AG04449 (cell line): ENCODE data around the gene CLNS1A.
"Not testable (repeated sequence)": the region's sequence is repeated elsewhere in the genome, so short reads cannot be mapped to it uniquely, and the experiment has no call there.

Experiments
- CTCF ChIA-PET: fragments of 350-600 bp; formaldehyde crosslinking; extraction: SDS; loops from one replicate; lab custom pipeline; 2021; ENCODE audit warnings: antibody characterized with exemption; lab: Yijun Ruan, JAX
- POLR2A ChIA-PET: fragments of 400-600, 350-600 bp; formaldehyde crosslinking; extraction: SDS; loops from one replicate; lab custom pipeline; 2020; ENCODE audit warnings: antibody characterized with exemption, inconsistent platforms; lab: Yijun Ruan, JAX
- DNase-seq: peaks from one replicate; pipeline ENCODE4 v3.0.0-alpha.2; 2010; ENCODE audit warnings: low read depth, low spot score
- H3K4me3 ChIP-seq: 2 replicates; pipeline ENCODE4 v1.5.1; 2011; ENCODE audit warnings: low read depth, mild to moderate bottlenecking, control low read depth, low read length
- TF ChIP-seq, protein P1 (sequence below): IDR thresholded peaks from one replicate; pipeline ENCODE4 v1.5.1; 2011; ENCODE audit warnings: mild to moderate bottlenecking, moderate library complexity, low read length, control low read depth, inconsistent platforms; ENCODE audit not compliant: insufficient read depth; ENCODE audit errors: missing control alignments

Gene CLNS1A

GRCh38 chr11:77654770-77655434 is 17.3 kb upstream of the CLNS1A start:
- DNase-seq = no peak
- ChIA-PET POLR2A (no interaction called here), CTCF (no interaction called here)
- TF ChIP-seq, protein P1, sequence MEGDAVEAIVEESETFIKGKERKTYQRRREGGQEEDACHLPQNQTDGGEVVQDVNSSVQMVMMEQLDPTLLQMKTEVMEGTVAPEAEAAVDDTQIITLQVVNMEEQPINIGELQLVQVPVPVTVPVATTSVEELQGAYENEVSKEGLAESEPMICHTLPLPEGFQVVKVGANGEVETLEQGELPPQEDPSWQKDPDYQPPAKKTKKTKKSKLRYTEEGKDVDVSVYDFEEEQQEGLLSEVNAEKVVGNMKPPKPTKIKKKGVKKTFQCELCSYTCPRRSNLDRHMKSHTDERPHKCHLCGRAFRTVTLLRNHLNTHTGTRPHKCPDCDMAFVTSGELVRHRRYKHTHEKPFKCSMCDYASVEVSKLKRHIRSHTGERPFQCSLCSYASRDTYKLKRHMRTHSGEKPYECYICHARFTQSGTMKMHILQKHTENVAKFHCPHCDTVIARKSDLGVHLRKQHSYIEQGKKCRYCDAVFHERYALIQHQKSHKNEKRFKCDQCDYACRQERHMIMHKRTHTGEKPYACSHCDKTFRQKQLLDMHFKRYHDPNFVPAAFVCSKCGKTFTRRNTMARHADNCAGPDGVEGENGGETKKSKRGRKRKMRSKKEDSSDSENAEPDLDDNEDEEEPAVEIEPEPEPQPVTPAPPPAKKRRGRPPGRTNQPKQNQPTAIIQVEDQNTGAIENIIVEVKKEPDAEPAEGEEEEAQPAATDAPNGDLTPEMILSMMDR = no peak
- no peak overlapping the region for H3K4me3 ChIP-seq

- TF ChIP-seq, protein P1 = no peak
- POLR2A ChIA-PET = no interaction called here
Measured at GRCh38 chr11:77650123-77650522, 12.5 kb upstream of the CLNS1A start.

DNA sequence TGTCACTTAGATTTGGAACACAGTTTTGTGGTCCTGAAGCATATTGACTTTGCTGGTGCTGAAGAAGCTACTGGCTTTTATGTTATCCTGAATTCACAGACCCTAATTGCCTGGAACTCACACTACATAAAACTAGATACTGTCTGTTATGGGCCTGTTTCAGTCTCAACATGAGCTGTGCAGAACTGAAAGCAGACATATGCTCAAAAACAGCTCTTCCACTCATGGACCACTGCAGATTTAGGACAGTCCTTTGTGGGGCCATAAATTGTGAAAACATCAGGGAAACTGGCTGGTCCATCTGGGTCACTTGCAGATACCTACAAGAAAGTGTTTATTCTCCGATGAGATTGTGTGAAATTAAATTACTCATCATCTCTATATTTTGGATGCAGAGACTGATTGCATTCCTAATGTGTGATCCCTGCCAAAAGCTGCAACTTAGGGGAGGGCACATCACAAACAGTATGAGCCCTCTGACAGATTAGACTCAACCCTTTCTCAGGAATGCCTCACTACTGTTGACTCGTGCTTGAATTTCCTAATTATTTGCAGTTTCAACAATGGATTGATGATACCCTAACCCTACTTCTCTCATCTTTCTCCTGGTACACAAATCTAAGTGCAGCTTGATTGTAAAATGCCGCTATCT is 10.2 kb upstream of the CLNS1A start:
- no peak overlapping the region for H3K4me3 ChIP-seq
- POLR2A ChIA-PET = no interaction called here
- CTCF ChIA-PET = interaction anchor here (0.7 kb wide), 1 partner anchor 344 kb away, joined by 3 read pairs; no protein-coding TSS in a partner anchor
- TF ChIP-seq, protein P1 = no peak
- no peak for DNase-seq

More at GRCh38 chr11:77650123-77650522, 12.5 kb upstream of the CLNS1A start:
- CTCF ChIA-PET = interaction anchor here (1.1 kb wide), 1 partner anchor 18 kb away, joined by 3 read pairs; no protein-coding TSS in a partner anchor
- H3K4me3 ChIP-seq = no peak overlapping the region
- no peak for DNase-seq

GRCh38 chr11:77644887-77645286 is 7.3 kb upstream of the CLNS1A start:
- H3K4me3 ChIP-seq = no peak overlapping the region
- ChIA-PET CTCF (interaction anchor here (0.6 kb wide), 1 partner anchor 597 kb away, joined by 3 read pairs; no protein-coding TSS in a partner anchor), POLR2A (no interaction called here)
- no peak for DNase-seq
- TF ChIP-seq, protein P1 = no peak

DNA sequence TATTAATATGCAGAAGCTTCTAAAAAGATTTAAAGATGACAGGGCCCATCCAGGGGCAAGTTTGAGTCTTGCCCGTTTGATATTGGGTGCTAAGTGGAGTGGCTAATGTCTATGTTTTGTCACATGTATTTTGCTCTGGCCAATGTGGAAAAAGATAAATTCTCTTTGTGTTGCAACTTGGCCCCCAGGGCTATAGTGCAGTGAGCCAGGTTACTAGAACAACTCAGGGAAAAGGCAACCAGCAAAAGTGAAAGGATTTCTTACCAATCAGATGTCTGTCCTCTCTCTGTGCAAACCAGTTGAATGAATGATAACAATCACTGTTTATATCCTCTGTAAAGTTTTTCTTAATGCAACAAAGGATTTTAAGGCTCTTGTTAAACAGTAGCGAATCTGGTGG is 4.6 kb upstream of the CLNS1A start:
- CTCF ChIA-PET = no interaction called here
- no peak overlapping the region for H3K4me3 ChIP-seq
- POLR2A ChIA-PET = no interaction called here
- TF ChIP-seq, protein P1 = no peak
- no peak for DNase-seq

GRCh38 chr11:77636731-77637344 is 756 bp downstream of the CLNS1A start:
- TF ChIP-seq, protein P1 = no peak
- POLR2A ChIA-PET = interaction anchor here (0.7 kb wide), 1 partner anchor 35 kb away, joined by 3 read pairs; no protein-coding TSS in a partner anchor
- peak overlapping the region; percentile 95 for H3K4me3 ChIP-seq
- no peak for DNase-seq
- CTCF ChIA-PET = no interaction called here

GRCh38 chr11:77633926-77634325 is 3.7 kb downstream of the CLNS1A start:
- ChIA-PET CTCF (interaction anchor here (6.1 kb wide), 1 partner anchor 14 kb away, joined by 58 read pairs; no protein-coding TSS in a partner anchor), POLR2A (interaction anchor here (0.6 kb wide), 1 partner anchor 22 kb away, joined by 3 read pairs; no protein-coding TSS in a partner anchor)
- not testable (repeated sequence) for DNase-seq, H3K4me3 ChIP-seq
